ENCODE data around the gene VANGL1.

- TF ChIP-seq CTCF (IDR thresholded peaks at IDR 0.05) (no peak), POLR2A (IDR thresholded peaks at IDR 0.05) (no peak), EP300 (IDR thresholded peaks at IDR 0.05) (no peak), POLR2AphosphoS5 (IDR thresholded peaks at IDR 0.05) (no peak)
Observed at GRCh38 chr1:115665319-115666096, 23.7 kb downstream of the VANGL1 start.

Measured in suprapubic skin (tissue), 4 donors.